Measurements from ENCODE around the gene BICD1. TPM values are rescaled to one million over a fixed set of nuclear protein-coding genes. Genes with fewer than 3 reads are reported as not detected.

The BICD1 gene
- total and polyA plus RNA-seq, 10 donors: 8.5 to 62.9 (median 44.2) TPM

- no peak overlapping the region for H3K27ac ChIP-seq
- no peaks in the 10 kb centered on the region for H3K27me3 ChIP-seq (replicated peaks in 1 of 7)
- 82 to 99% (median 96%) methylated on average over 3 of the region's 3 CpGs for WGBS, 5 donors
- no peak for DNase-seq
- no peak overlapping the region for H3K4me3 ChIP-seq
- H3K4me1 ChIP-seq: no peaks in the 10 kb centered on the region
- H3K9me3 ChIP-seq: no peaks in the 10 kb centered on the region
- TF ChIP-seq CTCF (IDR thresholded peaks at IDR 0.05 in 8 of 11, conservative IDR thresholded peaks at IDR 0.05 in 3 of 11) (no peak), POLR2A (IDR thresholded peaks at IDR 0.05) (no peak)
- intact Hi-C loops (cut with DNase I; ENCODE audit: low total_unique reads): no loop called here
- H3K36me3 ChIP-seq: no peaks in the 10 kb centered on the region
These were observed 174.5 kb downstream of the BICD1 start for GRCh38 chr12:32281098-32281497.

GRCh38 chr12:32284561-32284960, 177.9 kb downstream of the BICD1 start:
- no peak for DNase-seq
- no peak overlapping the region for H3K4me3 ChIP-seq
- no peak overlapping the region for H3K27ac ChIP-seq
- H3K4me1 ChIP-seq: no peaks in the 10 kb centered on the region
- no peaks in the 10 kb centered on the region for H3K27me3 ChIP-seq (replicated peaks in 1 of 7)
- TF ChIP-seq POLR2A (IDR thresholded peaks at IDR 0.05) (no peak), POLR2AphosphoS5 (IDR thresholded peaks at IDR 0.05) (no peak), CTCF (IDR thresholded peaks at IDR 0.05 in 8 of 11, conservative IDR thresholded peaks at IDR 0.05 in 3 of 11) (no peak)
- 83 to 90% (median 86%) methylated on average over 9 of the region's 9 CpGs for WGBS, 5 donors
- intact Hi-C loops (cut with DNase I; ENCODE audit: low total_unique reads): no loop called here
- peaks cover 0 to 6% (median 0%) of the 10 kb centered on the region in 8 donors for H3K9me3 ChIP-seq
- H3K36me3 ChIP-seq: no peaks in the 10 kb centered on the region

GRCh38 chr12:32285021-32285420, 178.4 kb downstream of the BICD1 start:
- H3K4me3 ChIP-seq: no peak overlapping the region
- DNase-seq: no peak
- WGBS, 5 donors: 49 to 71% (median 51%) methylated on average over 2 of the region's 2 CpGs
- H3K9me3 ChIP-seq: peaks cover 0 to 6% (median 0%) of the 10 kb centered on the region in 8 donors
- no peaks in the 10 kb centered on the region for H3K4me1 ChIP-seq
- no peaks in the 10 kb centered on the region for H3K36me3 ChIP-seq
- TF ChIP-seq POLR2AphosphoS5 (IDR thresholded peaks at IDR 0.05): no peak
- no peak for TF ChIP-seq POLR2A (IDR thresholded peaks at IDR 0.05)
- TF ChIP-seq CTCF (IDR thresholded peaks at IDR 0.05 in 8 of 11, conservative IDR thresholded peaks at IDR 0.05 in 3 of 11): no peak
- H3K27ac ChIP-seq: no peak overlapping the region
- intact Hi-C loops (cut with DNase I; ENCODE audit: low total_unique reads): no loop called here
- no peaks in the 10 kb centered on the region for H3K27me3 ChIP-seq (replicated peaks in 1 of 7)

GRCh38 chr12:32285489-32285888, 178.8 kb downstream of the BICD1 start:
- H3K27me3 ChIP-seq (replicated peaks in 1 of 7): no peaks in the 10 kb centered on the region
- TF ChIP-seq POLR2AphosphoS5 (IDR thresholded peaks at IDR 0.05) (no peak), POLR2A (IDR thresholded peaks at IDR 0.05) (no peak), CTCF (IDR thresholded peaks at IDR 0.05 in 8 of 11, conservative IDR thresholded peaks at IDR 0.05 in 3 of 11) (no peak)
- intact Hi-C loops (cut with DNase I; ENCODE audit: low total_unique reads): no loop called here
- H3K9me3 ChIP-seq: peaks cover 0 to 6% (median 0%) of the 10 kb centered on the region in 8 donors
- no peak overlapping the region for H3K27ac ChIP-seq
- H3K4me3 ChIP-seq: no peak overlapping the region
- no peaks in the 10 kb centered on the region for H3K4me1 ChIP-seq
- DNase-seq: no peak
- no peaks in the 10 kb centered on the region for H3K36me3 ChIP-seq
- WGBS, 5 donors: 47 to 77% (median 73%) methylated on average over 2 of the region's 2 CpGs

Measured in spleen (tissue), 11 donors.